Caco-2 (cell line): ENCODE measurements around the gene ANTKMT. TPM values are rescaled to one million over a fixed set of nuclear protein-coding genes. Genes with fewer than 3 reads are reported as not detected.

Source experiments
- BruUV-seq: library from RNA; stranded (reverse); fragments of 400-500 nt; replicated peaks from 2 replicates; lab custom pipeline; 2021; lab: Mats Ljungman, UMichigan
- CTCF ChIA-PET: fragments of 300-600 bp; sonication (Branson Sonifier 250); formaldehyde crosslinking; loops from one replicate; lab custom pipeline; 2022; ENCODE audit warnings: antibody characterized with exemption; lab: Charles Lee
- POLR2A ChIA-PET: fragments of 300-600 bp; sonication (Branson Sonifier 250); formaldehyde crosslinking; loops from one replicate; lab custom pipeline; 2022; ENCODE audit warnings: antibody characterized with exemption; lab: Charles Lee
- DNase-seq, 2 experiments: peaks; one replicate each; pipeline versions ENCODE4 v3.0.0 to v3.0.0-alpha.2; 2020 to 2022
- H3K27me3 ChIP-seq: replicated peaks from 2 replicates; pipeline ENCODE4 v1.6.0; 2011; ENCODE audit warnings: low read length; ENCODE audit not compliant: control insufficient read depth, insufficient read depth
- H3K36me3 ChIP-seq: 2 replicates; pipeline ENCODE4 v1.5.1; 2011; ENCODE audit warnings: low read length; ENCODE audit not compliant: control insufficient read depth, insufficient read depth
- H3K4me1 ChIP-seq: fragments of 250-450 bp; sonication (Bioruptor Pico); 2 replicates; pipeline ENCODE4 v1.5.1; 2020; ENCODE audit warnings: mild to moderate bottlenecking
- H3K4me3 ChIP-seq: 2 replicates; pipeline ENCODE4 v1.5.1; 2011; ENCODE audit warnings: low read depth, mild to moderate bottlenecking, control low read depth, low read length
- H3K9me3 ChIP-seq: fragments of 250-450 bp; sonication (Bioruptor Pico); 2 replicates; pipeline ENCODE4 v1.5.1; 2020; ENCODE audit warnings: mild to moderate bottlenecking, moderate library complexity
- H3K27ac Mint-ChIP-seq: one replicate; pipeline ENCODE4 v1.8.0; 2022; ENCODE audit warnings: mixed read lengths; ENCODE audit not compliant: unreplicated experiment
- H3K27me3 Mint-ChIP-seq: one replicate; pipeline ENCODE4 v1.8.0; 2022; ENCODE audit warnings: mixed read lengths; ENCODE audit not compliant: insufficient read depth, unreplicated experiment
- H3K36me3 Mint-ChIP-seq: one replicate; pipeline ENCODE4 v1.8.0; 2022; ENCODE audit warnings: mild to moderate bottlenecking, mixed read lengths; ENCODE audit not compliant: insufficient read depth, unreplicated experiment
- H3K4me1 Mint-ChIP-seq: one replicate; pipeline ENCODE4 v1.8.0; 2022; ENCODE audit warnings: low read depth, mixed read lengths; ENCODE audit not compliant: unreplicated experiment
- H3K4me3 Mint-ChIP-seq: one replicate; pipeline ENCODE4 v1.8.0; 2022; ENCODE audit warnings: mild to moderate bottlenecking, moderate library complexity, mixed read lengths; ENCODE audit not compliant: unreplicated experiment
- H3K9me3 Mint-ChIP-seq: one replicate; pipeline ENCODE4 v1.8.0; 2022; ENCODE audit warnings: mixed read lengths; ENCODE audit not compliant: unreplicated experiment
- intact Hi-C: fragments of 100-400 bp; cut with micrococcal nuclease; formaldehyde crosslinking; loops from one replicate; pipeline ENCODE4 v1.10.0; 2022; ENCODE audit not compliant: unreplicated experiment
- total RNA-seq: library from RNA; stranded (reverse); gene quantifications from 2 replicates; pipeline ENCODE4 v1.2.3, GENCODE V29; 2022
- TF ChIP-seq, protein P1 (sequence below), 2 experiments: fragments of 200-600 bp in 1 of 2; IDR thresholded peaks; 1 replicate in 1 of 2; 2 replicates in 1 of 2; pipeline versions ENCODE4 v1.5.1 to v1.8.0; 2011 to 2022; ENCODE audit warnings: antibody characterized with exemption in 1 of 2, control low read depth in 1 of 2, inconsistent platforms in 1 of 2, low read depth in 1 of 2, low read length in 1 of 2, mild to moderate bottlenecking in 1 of 2, moderate library complexity in 1 of 2; ENCODE audit not compliant: insufficient read depth in 1 of 2, severe bottlenecking in 1 of 2, unreplicated experiment in 1 of 2

Gene ANTKMT
- total RNA-seq, 1 experiment from 2014 or later: 42.6 TPM

DNA sequence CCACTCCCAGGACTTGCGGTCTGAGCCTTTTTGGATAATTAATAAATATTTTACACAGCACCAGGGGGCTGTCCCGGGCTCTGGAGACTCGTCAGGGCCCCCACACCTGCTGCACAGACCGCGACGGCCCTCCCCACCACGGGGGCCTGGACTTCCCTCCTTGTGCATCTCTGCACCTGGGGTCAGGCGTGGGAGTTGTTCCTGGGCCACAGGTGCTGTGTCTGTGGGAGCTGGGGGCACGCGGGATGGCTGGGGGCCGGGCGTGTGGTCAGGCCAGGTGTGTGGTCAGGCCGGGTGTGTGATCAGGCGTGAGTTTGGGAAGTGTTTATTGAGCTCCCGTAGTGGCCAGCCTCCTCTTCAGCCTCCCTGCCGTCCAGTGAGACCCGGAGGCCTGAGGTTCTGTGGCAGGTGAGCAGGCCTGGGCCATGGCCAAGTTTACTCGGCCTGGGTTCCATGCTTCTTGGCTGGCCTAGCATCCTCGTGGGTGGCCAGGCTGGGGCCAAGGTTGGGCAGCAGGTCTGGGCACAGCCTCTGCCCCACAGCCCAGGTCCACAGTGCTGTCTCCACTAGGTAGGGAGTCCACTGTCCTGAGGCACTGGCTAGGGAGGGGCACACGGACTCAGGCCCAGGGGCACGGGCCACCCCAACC lies 42.6 kb upstream of the ANTKMT start:
- CTCF ChIA-PET: no interaction called here
- BruUV-seq: no TSS peak
- H3K9me3 ChIP-seq: no peaks in the 10 kb centered on the region
- TF ChIP-seq, protein P1, sequence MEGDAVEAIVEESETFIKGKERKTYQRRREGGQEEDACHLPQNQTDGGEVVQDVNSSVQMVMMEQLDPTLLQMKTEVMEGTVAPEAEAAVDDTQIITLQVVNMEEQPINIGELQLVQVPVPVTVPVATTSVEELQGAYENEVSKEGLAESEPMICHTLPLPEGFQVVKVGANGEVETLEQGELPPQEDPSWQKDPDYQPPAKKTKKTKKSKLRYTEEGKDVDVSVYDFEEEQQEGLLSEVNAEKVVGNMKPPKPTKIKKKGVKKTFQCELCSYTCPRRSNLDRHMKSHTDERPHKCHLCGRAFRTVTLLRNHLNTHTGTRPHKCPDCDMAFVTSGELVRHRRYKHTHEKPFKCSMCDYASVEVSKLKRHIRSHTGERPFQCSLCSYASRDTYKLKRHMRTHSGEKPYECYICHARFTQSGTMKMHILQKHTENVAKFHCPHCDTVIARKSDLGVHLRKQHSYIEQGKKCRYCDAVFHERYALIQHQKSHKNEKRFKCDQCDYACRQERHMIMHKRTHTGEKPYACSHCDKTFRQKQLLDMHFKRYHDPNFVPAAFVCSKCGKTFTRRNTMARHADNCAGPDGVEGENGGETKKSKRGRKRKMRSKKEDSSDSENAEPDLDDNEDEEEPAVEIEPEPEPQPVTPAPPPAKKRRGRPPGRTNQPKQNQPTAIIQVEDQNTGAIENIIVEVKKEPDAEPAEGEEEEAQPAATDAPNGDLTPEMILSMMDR (IDR thresholded peaks at IDR 0.05; ENCODE audit: insufficient read depth in 1 of 2, low read depth in 1 of 2, low read length in 1 of 2, severe bottlenecking in 1 of 2, unreplicated experiment in 1 of 2): no peak
- Mint-ChIP-seq H3K36me3 (peaks cover 54% of the 10 kb centered on the region), H3K9me3 (no peaks in the 10 kb centered on the region), H3K27me3 (no peaks in the 10 kb centered on the region), H3K4me3 (no peak overlapping the region), H3K27ac (no peak overlapping the region), H3K4me1 (no peaks in the 10 kb centered on the region)
- DNase-seq: no peak
- H3K4me3 ChIP-seq: no peak overlapping the region
- no peaks in the 10 kb centered on the region for H3K27me3 ChIP-seq
- POLR2A ChIA-PET: interaction anchor here (0.9 kb wide), 1 partner anchor 17 kb away, joined by 5 read pairs; no protein-coding TSS in a partner anchor
- peaks cover 4% of the 10 kb centered on the region; the same call in 1 of the 2 replicates for H3K36me3 ChIP-seq
- H3K4me1 ChIP-seq: peaks cover 29% of the 10 kb centered on the region
- intact Hi-C loops: no loop called here

DNA sequence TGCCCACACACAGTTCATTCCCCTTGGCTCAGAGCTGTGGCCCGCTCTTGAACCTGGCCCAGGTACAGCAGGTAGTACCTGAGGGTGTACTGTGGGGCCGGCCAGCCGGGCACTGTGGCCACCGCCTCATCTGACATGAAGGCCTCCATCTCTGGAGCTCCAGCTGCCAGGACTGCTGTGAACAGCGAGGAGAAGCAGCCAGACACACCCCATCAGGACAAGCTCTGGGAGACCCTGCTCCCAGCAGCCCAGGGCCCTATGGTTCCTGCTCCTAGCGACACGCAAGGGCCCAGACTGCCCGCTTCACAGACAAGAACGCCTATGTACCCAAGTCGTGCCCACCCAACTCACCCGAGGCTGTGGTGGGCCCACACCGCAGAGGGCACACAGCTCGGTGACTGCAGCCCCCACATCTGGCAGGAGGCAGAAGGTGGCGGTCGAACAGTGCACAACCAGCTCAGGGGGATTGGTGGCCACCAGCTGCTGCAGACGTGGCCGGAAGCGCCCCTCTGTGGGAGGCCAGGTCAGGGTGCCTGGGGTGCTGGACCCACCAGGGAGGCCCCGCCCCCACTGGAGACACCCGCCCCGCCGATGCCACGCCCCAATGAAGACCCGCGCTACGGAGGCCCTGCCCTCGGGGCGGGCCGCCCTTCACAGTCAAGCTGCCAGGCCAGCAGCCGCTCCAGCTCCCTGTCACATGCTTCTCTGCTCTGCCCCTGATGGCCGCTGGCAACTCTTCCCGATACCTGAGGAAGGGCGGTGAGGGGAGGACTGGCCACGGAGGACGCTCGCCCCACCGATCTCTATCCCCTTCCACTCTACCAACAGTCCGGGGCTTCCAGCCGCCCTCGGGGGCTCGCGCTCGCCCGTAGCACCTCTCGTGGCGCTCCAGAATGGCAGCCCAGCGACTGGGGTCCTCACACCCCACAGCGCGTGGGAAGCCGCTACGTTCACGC lies 41.8 kb upstream of the ANTKMT start:
- peak overlapping the region; percentile 72 for H3K27ac Mint-ChIP-seq
- peak overlapping the region; percentile 79 for H3K4me3 Mint-ChIP-seq
- TF ChIP-seq, protein P1 (IDR thresholded peaks at IDR 0.05; ENCODE audit: insufficient read depth in 1 of 2, low read depth in 1 of 2, low read length in 1 of 2, severe bottlenecking in 1 of 2, unreplicated experiment in 1 of 2): no peak

More for the DNA sequence above, 41.8 kb upstream of the ANTKMT start:
- Histone ChIP-seq H3K4me3 (peak overlapping the region; percentile 67), H3K36me3 (0 out of 2 replicates have a peak, but pooled peaks cover 4% of the 10 kb centered on the region), H3K4me1 (peaks cover 30% of the 10 kb centered on the region), H3K27me3 (no peaks in the 10 kb centered on the region), H3K9me3 (no peaks in the 10 kb centered on the region)
- POLR2A ChIA-PET: interaction anchor here (0.9 kb wide), 1 partner anchor 16 kb away, joined by 5 read pairs; no protein-coding TSS in a partner anchor
- peak; percentile 77 to 78 for DNase-seq
- Mint-ChIP-seq H3K36me3 (peaks cover 56% of the 10 kb centered on the region), H3K9me3 (no peaks in the 10 kb centered on the region), H3K27me3 (no peaks in the 10 kb centered on the region), H3K4me1 (no peaks in the 10 kb centered on the region)
- no TSS peak for BruUV-seq
- CTCF ChIA-PET: no interaction called here
- intact Hi-C loops: no loop called here
